GM23338 (cell line): ENCODE results near the gene ABCC6. TPM values are rescaled to one million over a fixed set of nuclear protein-coding genes. Genes with fewer than 3 reads are reported as not detected.

Experiments used
- ATAC-seq: fragments of 200-7000 bp; cut with Tn5 transposase; 3 replicates; pipeline ENCODE4 v1.9.1; 2020
- DNase-seq: peaks from one replicate; pipeline ENCODE4 v3.0.0-alpha.2; 2015; ENCODE audit warnings: low spot score
- H2AFZ ChIP-seq: fragments of 200-600 bp; sonication (generic); 2 replicates; pipeline ENCODE4 v1.8.0; 2016; ENCODE audit warnings: antibody characterized with exemption, mild to moderate bottlenecking, moderate library complexity
- H3F3A ChIP-seq: fragments of 200-600 bp; sonication (generic); replicated peaks from 2 replicates; pipeline ENCODE4 v1.8.0; 2017; ENCODE audit warnings: antibody characterized with exemption, mixed run types, low read depth
- H3K27ac ChIP-seq: fragments of 200-600 bp; sonication (generic); 2 replicates; pipeline ENCODE4 v1.6.1; 2016; ENCODE audit warnings: low read depth
- H3K27me3 ChIP-seq: fragments of 200-600 bp; sonication (generic); 2 replicates; pipeline ENCODE4 v1.8.0; 2016; ENCODE audit warnings: mild to moderate bottlenecking, mixed run types, moderate library complexity; ENCODE audit not compliant: insufficient read depth
- H3K36me3 ChIP-seq: fragments of 200-600 bp; sonication (generic); 2 replicates; pipeline ENCODE4 v1.8.0; 2016; ENCODE audit warnings: mild to moderate bottlenecking; ENCODE audit not compliant: insufficient read depth
- H3K4me1 ChIP-seq: fragments of 200-600 bp; sonication (generic); 2 replicates; pipeline ENCODE4 v1.8.0; 2016; ENCODE audit warnings: mild to moderate bottlenecking, moderate library complexity; ENCODE audit not compliant: insufficient read depth
- H3K4me2 ChIP-seq: fragments of 200-600 bp; sonication (generic); 2 replicates; pipeline ENCODE4 v1.7.1; 2017; ENCODE audit warnings: mixed run types
- H3K4me3 ChIP-seq: fragments of 200-600 bp; sonication (generic); 2 replicates; pipeline ENCODE4 v1.6.1; 2016; ENCODE audit warnings: mixed run types
- H3K79me2 ChIP-seq: fragments of 200-600 bp; sonication (generic); replicated peaks from 2 replicates; pipeline ENCODE4 v1.8.0; 2017; ENCODE audit warnings: mild to moderate bottlenecking; ENCODE audit not compliant: insufficient read depth
- H3K9me2 ChIP-seq: fragments of 200-600 bp; sonication (generic); 2 replicates; pipeline ENCODE4 v1.8.0; 2017; ENCODE audit not compliant: insufficient read depth
- H4K20me1 ChIP-seq: fragments of 200-600 bp; sonication (generic); replicated peaks from 2 replicates; pipeline ENCODE4 v1.8.0; 2017; ENCODE audit warnings: mild to moderate bottlenecking; ENCODE audit not compliant: insufficient read depth
- H3K27ac Mint-ChIP-seq: 2 replicates; pipeline ENCODE4 v1.8.0; 2020; ENCODE audit warnings: inconsistent platforms, mild to moderate bottlenecking, moderate library complexity, mixed read lengths
- H3K27me3 Mint-ChIP-seq: 3 replicates; pipeline ENCODE4 v1.8.0; 2022; ENCODE audit warnings: low read depth, mild to moderate bottlenecking, moderate library complexity, mixed read lengths, inconsistent platforms; ENCODE audit not compliant: insufficient read depth, poor library complexity
- H3K36me3 Mint-ChIP-seq: 3 replicates; pipeline ENCODE4 v1.8.0; 2021; ENCODE audit warnings: low read depth, mild to moderate bottlenecking, inconsistent platforms, moderate library complexity, mixed read lengths
- H3K4me1 Mint-ChIP-seq: 3 replicates; pipeline ENCODE4 v1.8.0; 2020; ENCODE audit warnings: mild to moderate bottlenecking, inconsistent platforms, mixed read lengths
- H3K4me3 Mint-ChIP-seq: 3 replicates; pipeline ENCODE4 v1.8.0; 2021; ENCODE audit warnings: moderate library complexity, mild to moderate bottlenecking, inconsistent platforms, mixed read lengths
- H3K9me3 Mint-ChIP-seq: 3 replicates; pipeline ENCODE4 v1.8.0; 2020; ENCODE audit warnings: moderate library complexity, mild to moderate bottlenecking, inconsistent platforms, mixed read lengths
- JUNB ChIP-seq: IDR thresholded peaks from one replicate; pipeline ENCODE4 v1.6.1; 2016; ENCODE audit warnings: antibody characterized with exemption; ENCODE audit not compliant: unreplicated experiment
- NANOG ChIP-seq: IDR thresholded peaks from 2 replicates; pipeline ENCODE4 v1.6.1; 2016; ENCODE audit warnings: antibody characterized with exemption, borderline replicate concordance
- polyA plus RNA-seq: library from polyadenylated mRNA; unstranded; fragments of >200 nt; fragmentation: Nextera tagmentation; extraction: Ambion mirVana; gene quantifications from 2 replicates; pipeline ENCODE4 v1.2.1, GENCODE V29; 2016
- total RNA-seq: library from RNA; depleted of rRNA; stranded (reverse); fragments of >200 nt; shearing (Covaris generic); gene quantifications from 2 replicates; pipeline ENCODE4 v1.2.3, GENCODE V29; 2014
- TF ChIP-seq, protein P1 (sequence below), 2 experiments: fragments of 200-600 bp in 1 of 2; sonication (generic) in 1 of 2; conservative IDR thresholded peaks; 2 replicates each; pipeline versions ENCODE4 v1.5.1 to v1.6.1; 2016 to 2017; ENCODE audit warnings: antibody characterized with exemption in 2 of 2, low read depth in 2 of 2, mild to moderate bottlenecking in 2 of 2, moderate library complexity in 1 of 2
- TF ChIP-seq, protein P2 (sequence below): fragments of 250-450 bp; sonication (Bioruptor Pico); IDR thresholded peaks from 2 replicates; pipeline ENCODE4 v1.5.0; 2020; ENCODE audit warnings: mild to moderate bottlenecking, moderate library complexity

Gene ABCC6
- total and polyA plus RNA-seq, 2 experiments from 2014 or later: 0.73 to 2.8 TPM

DNA sequence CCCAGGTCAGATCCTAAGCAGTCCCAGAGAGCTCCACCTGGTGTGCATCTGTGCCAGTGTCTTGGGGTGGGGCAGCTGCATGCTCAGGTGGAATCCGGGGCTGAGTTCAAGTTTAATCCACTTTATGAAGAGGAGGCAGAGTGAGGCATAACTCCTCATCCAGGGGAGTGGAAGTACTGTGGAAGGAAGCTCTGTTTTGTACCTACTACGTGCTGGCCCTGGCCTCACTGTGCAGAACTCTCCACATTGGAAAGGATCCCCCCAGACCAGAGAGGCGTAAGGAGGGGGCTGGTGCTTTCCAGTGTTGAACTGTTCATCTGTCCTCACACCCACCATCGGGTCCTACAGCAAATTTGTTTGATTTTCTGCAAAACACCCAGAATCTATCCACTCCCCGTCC lies 78.0 kb downstream of the ABCC6 start:
- Histone ChIP-seq H3F3A (0 out of 2 replicates have a peak, but pooled peaks cover 5% of the 10 kb centered on the region), H3K36me3 (peaks cover 11% of the 10 kb centered on the region; the same call in 1 of the 2 replicates), H3K79me2 (no peaks in the 10 kb centered on the region), H2AFZ (no peak overlapping the region), H3K27me3 (no peaks in the 10 kb centered on the region), H4K20me1 (0 out of 2 replicates have a peak, but pooled peaks cover 3% of the 10 kb centered on the region), H3K4me3 (no peak overlapping the region), H3K9me2 (no peaks in the 10 kb centered on the region), H3K4me1 (peaks cover 8% of the 10 kb centered on the region; the same call in 1 of the 2 replicates), H3K27ac (no peak overlapping the region), H3K4me2 (no peak overlapping the region)
- peaks cover 11% of the 10 kb centered on the region for H3K27me3 Mint-ChIP-seq
- peaks cover 32% of the 10 kb centered on the region for H3K36me3 Mint-ChIP-seq
- no peak overlapping the region for H3K27ac Mint-ChIP-seq
- TF ChIP-seq, protein P1, sequence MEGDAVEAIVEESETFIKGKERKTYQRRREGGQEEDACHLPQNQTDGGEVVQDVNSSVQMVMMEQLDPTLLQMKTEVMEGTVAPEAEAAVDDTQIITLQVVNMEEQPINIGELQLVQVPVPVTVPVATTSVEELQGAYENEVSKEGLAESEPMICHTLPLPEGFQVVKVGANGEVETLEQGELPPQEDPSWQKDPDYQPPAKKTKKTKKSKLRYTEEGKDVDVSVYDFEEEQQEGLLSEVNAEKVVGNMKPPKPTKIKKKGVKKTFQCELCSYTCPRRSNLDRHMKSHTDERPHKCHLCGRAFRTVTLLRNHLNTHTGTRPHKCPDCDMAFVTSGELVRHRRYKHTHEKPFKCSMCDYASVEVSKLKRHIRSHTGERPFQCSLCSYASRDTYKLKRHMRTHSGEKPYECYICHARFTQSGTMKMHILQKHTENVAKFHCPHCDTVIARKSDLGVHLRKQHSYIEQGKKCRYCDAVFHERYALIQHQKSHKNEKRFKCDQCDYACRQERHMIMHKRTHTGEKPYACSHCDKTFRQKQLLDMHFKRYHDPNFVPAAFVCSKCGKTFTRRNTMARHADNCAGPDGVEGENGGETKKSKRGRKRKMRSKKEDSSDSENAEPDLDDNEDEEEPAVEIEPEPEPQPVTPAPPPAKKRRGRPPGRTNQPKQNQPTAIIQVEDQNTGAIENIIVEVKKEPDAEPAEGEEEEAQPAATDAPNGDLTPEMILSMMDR (conservative IDR thresholded peaks at IDR 0.05; ENCODE audit: low read depth in 2 of 2): peak in 1 of 2 experiments; percentile 17; a peak in 1 of 4 replicates
- TF ChIP-seq, protein P2, sequence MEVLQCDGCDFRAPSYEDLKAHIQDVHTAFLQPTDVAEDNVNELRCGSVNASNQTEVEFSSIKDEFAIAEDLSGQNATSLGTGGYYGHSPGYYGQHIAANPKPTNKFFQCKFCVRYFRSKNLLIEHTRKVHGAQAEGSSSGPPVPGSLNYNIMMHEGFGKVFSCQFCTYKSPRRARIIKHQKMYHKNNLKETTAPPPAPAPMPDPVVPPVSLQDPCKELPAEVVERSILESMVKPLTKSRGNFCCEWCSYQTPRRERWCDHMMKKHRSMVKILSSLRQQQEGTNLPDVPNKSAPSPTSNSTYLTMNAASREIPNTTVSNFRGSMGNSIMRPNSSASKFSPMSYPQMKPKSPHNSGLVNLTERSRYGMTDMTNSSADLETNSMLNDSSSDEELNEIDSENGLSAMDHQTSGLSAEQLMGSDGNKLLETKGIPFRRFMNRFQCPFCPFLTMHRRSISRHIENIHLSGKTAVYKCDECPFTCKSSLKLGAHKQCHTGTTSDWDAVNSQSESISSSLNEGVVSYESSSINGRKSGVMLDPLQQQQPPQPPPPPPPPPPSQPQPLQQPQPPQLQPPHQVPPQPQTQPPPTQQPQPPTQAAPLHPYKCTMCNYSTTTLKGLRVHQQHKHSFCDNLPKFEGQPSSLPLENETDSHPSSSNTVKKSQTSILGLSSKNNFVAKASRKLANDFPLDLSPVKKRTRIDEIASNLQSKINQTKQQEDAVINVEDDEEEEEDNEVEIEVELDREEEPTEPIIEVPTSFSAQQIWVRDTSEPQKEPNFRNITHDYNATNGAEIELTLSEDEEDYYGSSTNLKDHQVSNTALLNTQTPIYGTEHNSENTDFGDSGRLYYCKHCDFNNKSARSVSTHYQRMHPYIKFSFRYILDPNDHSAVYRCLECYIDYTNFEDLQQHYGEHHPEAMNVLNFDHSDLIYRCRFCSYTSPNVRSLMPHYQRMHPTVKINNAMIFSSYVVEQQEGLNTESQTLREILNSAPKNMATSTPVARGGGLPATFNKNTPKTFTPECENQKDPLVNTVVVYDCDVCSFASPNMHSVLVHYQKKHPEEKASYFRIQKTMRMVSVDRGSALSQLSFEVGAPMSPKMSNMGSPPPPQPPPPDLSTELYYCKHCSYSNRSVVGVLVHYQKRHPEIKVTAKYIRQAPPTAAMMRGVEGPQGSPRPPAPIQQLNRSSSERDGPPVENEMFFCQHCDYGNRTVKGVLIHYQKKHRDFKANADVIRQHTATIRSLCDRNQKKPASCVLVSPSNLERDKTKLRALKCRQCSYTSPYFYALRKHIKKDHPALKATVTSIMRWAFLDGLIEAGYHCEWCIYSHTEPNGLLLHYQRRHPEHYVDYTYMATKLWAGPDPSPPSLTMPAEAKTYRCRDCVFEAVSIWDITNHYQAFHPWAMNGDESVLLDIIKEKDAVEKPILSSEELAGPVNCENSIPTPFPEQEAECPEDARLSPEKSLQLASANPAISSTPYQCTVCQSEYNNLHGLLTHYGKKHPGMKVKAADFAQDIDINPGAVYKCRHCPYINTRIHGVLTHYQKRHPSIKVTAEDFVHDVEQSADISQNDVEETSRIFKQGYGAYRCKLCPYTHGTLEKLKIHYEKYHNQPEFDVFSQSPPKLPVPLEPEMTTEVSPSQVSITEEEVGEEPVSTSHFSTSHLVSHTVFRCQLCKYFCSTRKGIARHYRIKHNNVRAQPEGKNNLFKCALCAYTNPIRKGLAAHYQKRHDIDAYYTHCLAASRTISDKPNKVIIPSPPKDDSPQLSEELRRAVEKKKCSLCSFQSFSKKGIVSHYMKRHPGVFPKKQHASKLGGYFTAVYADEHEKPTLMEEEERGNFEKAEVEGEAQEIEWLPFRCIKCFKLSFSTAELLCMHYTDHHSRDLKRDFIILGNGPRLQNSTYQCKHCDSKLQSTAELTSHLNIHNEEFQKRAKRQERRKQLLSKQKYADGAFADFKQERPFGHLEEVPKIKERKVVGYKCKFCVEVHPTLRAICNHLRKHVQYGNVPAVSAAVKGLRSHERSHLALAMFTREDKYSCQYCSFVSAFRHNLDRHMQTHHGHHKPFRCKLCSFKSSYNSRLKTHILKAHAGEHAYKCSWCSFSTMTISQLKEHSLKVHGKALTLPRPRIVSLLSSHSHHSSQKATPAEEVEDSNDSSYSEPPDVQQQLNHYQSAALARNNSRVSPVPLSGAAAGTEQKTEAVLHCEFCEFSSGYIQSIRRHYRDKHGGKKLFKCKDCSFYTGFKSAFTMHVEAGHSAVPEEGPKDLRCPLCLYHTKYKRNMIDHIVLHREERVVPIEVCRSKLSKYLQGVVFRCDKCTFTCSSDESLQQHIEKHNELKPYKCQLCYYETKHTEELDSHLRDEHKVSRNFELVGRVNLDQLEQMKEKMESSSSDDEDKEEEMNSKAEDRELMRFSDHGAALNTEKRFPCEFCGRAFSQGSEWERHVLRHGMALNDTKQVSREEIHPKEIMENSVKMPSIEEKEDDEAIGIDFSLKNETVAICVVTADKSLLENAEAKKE (CRISPR knock-in tag): no peak
- no peak overlapping the region for H3K4me3 Mint-ChIP-seq
- peaks cover 17% of the 10 kb centered on the region for H3K4me1 Mint-ChIP-seq
- H3K9me3 Mint-ChIP-seq: no peaks in the 10 kb centered on the region
- DNase-seq (no peak), ATAC-seq (no peak)

DNA sequence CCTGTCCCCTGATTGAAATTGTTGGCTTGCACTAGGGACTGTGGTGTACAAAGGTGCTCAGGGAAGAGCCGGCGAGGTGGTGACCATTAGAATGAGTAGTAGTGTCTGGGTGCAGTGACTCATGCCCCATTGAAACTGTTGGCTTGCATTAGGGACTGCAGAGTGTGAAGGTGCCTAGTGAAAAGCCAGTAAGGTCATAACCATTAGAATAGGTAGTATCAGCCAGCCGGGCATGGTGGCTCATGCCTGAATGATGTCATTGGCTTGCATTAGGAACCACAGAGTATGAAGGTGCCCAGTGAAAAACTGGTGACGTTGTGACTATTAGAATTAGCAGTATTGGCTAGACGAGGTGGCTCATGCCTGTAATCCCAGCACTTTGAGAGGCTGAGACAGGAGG lies 78.9 kb downstream of the ABCC6 start:
- Histone ChIP-seq H4K20me1 (peaks cover 11% of the 10 kb centered on the region; the same call in 1 of the 2 replicates), H3K27ac (no peak overlapping the region), H3K4me3 (no peak overlapping the region), H3K27me3 (no peaks in the 10 kb centered on the region), H2AFZ (no peak overlapping the region), H3K79me2 (no peaks in the 10 kb centered on the region), H3K9me2 (no peaks in the 10 kb centered on the region), H3K4me2 (no peak overlapping the region), H3K36me3 (peaks cover 12% of the 10 kb centered on the region; the same call in 1 of the 2 replicates), H3F3A (0 out of 2 replicates have a peak, but pooled peaks cover 5% of the 10 kb centered on the region), H3K4me1 (peaks cover 8% of the 10 kb centered on the region; the same call in 1 of the 2 replicates)
- peaks cover 17% of the 10 kb centered on the region for H3K4me1 Mint-ChIP-seq
- no peaks in the 10 kb centered on the region for H3K9me3 Mint-ChIP-seq
- H3K27ac Mint-ChIP-seq: no peak overlapping the region
- DNase-seq (no peak), ATAC-seq (no peak)
- TF ChIP-seq JUNB (no peak), NANOG (no peak)
- H3K27me3 Mint-ChIP-seq: peaks cover 13% of the 10 kb centered on the region
- peaks cover 40% of the 10 kb centered on the region for H3K36me3 Mint-ChIP-seq
- no peak overlapping the region for H3K4me3 Mint-ChIP-seq
